Mononuclear cell (primary cell): Measurements from ENCODE around the gene PRM3. TPM values are rescaled to one million over a fixed set of nuclear protein-coding genes. Genes with fewer than 3 reads are reported as not detected.

Experiments
- total RNA-seq: library from RNA; depleted of rRNA; stranded (reverse); fragments of >200 nt; gene quantifications from one replicate; pipeline ENCODE4 v1.2.3, GENCODE V29; 2012

The PRM3 gene
- total RNA-seq, 1 donor: not detected

Other genes with a start within 250 kb of the PRM3 start
- gene SOCS1, start 17.4 kb downstream of the PRM3 start, total RNA-seq: 41.2 TPM
- gene TNP2, start 4.3 kb downstream of the PRM3 start, total RNA-seq: not detected
- gene PRM2, start 2.9 kb upstream of the PRM3 start, total RNA-seq: not detected
- gene PRM1, start 7.7 kb upstream of the PRM3 start, total RNA-seq: not detected
- 1.2 TPM for gene RMI2, start 71.8 kb upstream of the PRM3 start, total RNA-seq